IPS DF 4.7 (cell line): Measurements from ENCODE around the gene SYTL1.
"Not testable (repeated sequence)": the region's sequence is repeated elsewhere in the genome, so short reads cannot be mapped to it uniquely, and the experiment has no call there.

ENCODE experiments used
- DNase-seq: peaks from one replicate; pipeline ENCODE4 v3.0.0-alpha.2; 2013; ENCODE audit warnings: low spot score; ENCODE audit errors: extremely low read depth

The SYTL1 gene

GRCh38 chr1:27383039-27383605, 41.3 kb downstream of the SYTL1 start, which contains the start of gene CD164L2:
Gene CD164L2 (minus strand): TSS chr1:27383333. CDS start chr1:27383239, 94 bp downstream.
- DNase-seq = no peak

GRCh38 chr1:27383661-27384060, 41.8 kb downstream of the SYTL1 start:
- no peak for DNase-seq

- DNase-seq = not testable (repeated sequence)
Observed at GRCh38 chr1:27384797-27385196, 43.0 kb downstream of the SYTL1 start.

- no peak for DNase-seq
Observed at GRCh38 chr1:27388337-27389005, 46.6 kb downstream of the SYTL1 start.

- no peak for DNase-seq
Observed at GRCh38 chr1:27391511-27392095, 49.8 kb downstream of the SYTL1 start.

GRCh38 chr1:27392096-27392777, 50.4 kb downstream of the SYTL1 start, which contains the start of gene GPR3:
Gene GPR3 (plus strand): TSS chr1:27392622. CDS start chr1:27393799, 1,177 bp downstream.
- DNase-seq = no peak

GRCh38 chr1:27392778-27393635, 51.2 kb downstream of the SYTL1 start:
- DNase-seq = no peak

- DNase-seq = no peak
Observed at GRCh38 chr1:27393641-27394281, 51.9 kb downstream of the SYTL1 start.

GRCh38 chr1:27394282-27394658, 52.4 kb downstream of the SYTL1 start:
- no peak for DNase-seq

- no peak for DNase-seq
Observed at GRCh38 chr1:27394925-27395324, 53.1 kb downstream of the SYTL1 start.

GRCh38 chr1:27395441-27396195, 53.8 kb downstream of the SYTL1 start:
- DNase-seq = no peak

GRCh38 chr1:27397110-27397509, 55.3 kb downstream of the SYTL1 start:
- no peak for DNase-seq

- no peak for DNase-seq
Observed at GRCh38 chr1:27397749-27398148, 55.9 kb downstream of the SYTL1 start.

GRCh38 chr1:27398405-27399149, 56.8 kb downstream of the SYTL1 start:
- DNase-seq = no peak

GRCh38 chr1:27399251-27400025, 57.6 kb downstream of the SYTL1 start:
- no peak for DNase-seq

- DNase-seq = no peak
Observed at GRCh38 chr1:27400082-27400962, 58.5 kb downstream of the SYTL1 start.

GRCh38 chr1:27400963-27401341, 59.1 kb downstream of the SYTL1 start:
- DNase-seq = no peak

GRCh38 chr1:27402349-27402754, 60.5 kb downstream of the SYTL1 start:
- DNase-seq = no peak
